Activated CD4-positive, alpha-beta T cell treated with anti-CD3 and anti-CD28 coated beads for 1 hour (primary cell): ENCODE measurements around the gene ZNF71.
"Not testable (repeated sequence)": the region's sequence is repeated elsewhere in the genome, so short reads cannot be mapped to it uniquely, and the experiment has no call there.

ENCODE experiments used
- DNase-seq: peaks from one replicate; pipeline ENCODE4 v3.0.0-alpha.2; 2020

ZNF71 gene

DNA sequence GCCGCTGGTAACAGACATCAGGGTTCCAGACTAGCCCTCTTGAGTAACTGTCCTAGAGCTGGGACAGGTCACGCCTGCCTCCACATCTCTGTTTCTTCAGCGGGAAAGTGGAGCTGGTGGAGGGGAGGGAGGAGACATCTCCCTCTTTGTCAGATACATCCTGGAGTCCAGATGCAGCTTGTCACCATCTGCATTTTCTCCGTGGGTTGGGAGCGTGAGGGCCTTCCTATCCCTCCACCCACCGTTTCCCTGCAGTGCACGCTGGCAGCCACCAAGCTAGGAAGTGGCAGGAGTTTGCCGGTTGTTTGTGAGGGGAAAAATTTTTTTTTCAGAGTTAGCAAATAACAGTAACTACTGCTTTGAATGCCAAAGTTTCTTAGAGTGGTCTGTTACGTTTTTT is 27.9 kb downstream of the ZNF71 start:
- no peak for DNase-seq

DNA sequence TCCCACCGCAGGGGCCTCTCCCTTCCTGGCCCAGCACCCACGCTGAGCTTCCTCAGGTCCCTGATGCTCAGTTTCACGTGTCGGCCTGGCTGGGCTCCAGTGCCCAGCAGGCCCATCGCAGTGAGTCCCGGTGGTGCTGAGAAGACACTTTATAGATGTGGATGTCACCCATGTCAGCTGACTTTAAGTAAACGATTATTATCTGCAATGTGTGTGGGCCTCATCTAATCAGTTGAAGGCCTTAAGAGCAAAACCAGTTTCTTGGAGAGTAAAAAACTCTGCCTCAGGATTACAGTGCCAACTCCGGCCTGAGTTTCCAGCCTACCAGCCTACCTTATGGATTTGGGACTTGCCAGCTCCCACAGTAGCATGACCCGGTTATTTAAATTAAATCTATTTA is 30.6 kb downstream of the ZNF71 start:
- DNase-seq: no peak

DNA sequence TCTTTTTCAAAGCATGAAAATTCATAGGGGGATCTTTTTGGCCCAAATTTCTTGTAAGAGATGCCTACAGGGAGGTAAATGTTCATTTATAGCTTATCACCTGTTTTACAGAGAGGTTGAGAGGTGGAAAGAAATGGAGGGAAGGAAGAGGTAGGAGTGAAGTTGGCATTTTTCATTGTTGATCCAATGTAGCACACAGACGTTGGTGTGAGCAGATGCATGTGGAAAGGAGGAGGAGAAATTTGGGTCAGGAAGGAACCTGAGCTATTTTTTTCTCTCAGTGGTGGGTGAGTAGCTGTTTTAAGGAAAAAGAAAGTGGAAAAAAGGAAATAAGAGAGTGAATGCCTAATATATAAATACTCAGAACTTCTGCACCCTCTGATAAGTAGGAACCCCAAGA is 37.9 kb downstream of the ZNF71 start:
- no peak for DNase-seq

DNA sequence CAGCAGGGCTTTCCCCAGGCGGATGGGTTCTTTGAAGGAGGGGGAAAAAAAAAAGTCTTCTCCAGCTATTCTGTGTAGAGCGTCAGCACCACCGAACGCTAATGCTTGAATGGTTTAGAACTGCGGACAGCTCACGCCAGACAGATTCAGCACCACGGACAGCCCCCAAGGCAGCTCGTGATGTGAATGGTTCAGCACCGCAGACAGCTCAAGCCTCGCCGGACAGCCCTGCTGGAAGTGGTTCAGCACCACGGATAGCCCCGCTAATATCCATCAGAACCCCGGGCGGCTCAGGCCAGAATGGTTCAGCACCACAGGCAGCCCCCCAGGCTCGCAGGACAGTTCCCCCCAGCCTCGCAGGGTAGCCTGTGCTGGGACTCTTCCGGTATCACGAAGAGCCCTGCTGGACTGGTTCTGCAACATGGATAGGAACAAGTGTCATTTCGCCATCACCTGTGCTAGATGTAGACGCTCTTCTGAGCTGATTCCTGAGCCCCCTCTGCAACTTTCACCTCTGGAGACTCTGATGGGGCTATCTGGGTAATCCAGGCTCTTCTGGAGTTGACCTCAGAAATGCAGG is 43.0 kb downstream of the ZNF71 start:
- no peak for DNase-seq

DNA sequence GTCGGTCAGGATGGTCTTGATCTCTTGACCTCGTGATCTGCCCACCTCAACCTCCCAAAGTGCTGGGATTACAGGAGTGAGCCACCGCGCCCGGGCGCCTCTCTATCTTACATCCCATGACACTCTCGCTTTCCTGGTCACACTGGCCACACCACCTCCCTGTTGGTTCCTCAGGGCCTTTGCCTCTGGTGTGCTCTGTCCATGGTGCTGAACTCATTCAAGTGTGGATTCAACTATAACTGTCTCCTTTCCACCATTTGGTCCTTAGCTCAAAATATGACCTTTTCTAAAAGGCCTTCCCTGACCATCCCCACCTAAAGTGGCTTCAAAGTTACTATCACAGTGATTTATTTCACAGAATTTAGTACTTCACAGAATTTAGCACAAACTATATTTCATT is 44.1 kb downstream of the ZNF71 start:
- DNase-seq: no peak

DNA sequence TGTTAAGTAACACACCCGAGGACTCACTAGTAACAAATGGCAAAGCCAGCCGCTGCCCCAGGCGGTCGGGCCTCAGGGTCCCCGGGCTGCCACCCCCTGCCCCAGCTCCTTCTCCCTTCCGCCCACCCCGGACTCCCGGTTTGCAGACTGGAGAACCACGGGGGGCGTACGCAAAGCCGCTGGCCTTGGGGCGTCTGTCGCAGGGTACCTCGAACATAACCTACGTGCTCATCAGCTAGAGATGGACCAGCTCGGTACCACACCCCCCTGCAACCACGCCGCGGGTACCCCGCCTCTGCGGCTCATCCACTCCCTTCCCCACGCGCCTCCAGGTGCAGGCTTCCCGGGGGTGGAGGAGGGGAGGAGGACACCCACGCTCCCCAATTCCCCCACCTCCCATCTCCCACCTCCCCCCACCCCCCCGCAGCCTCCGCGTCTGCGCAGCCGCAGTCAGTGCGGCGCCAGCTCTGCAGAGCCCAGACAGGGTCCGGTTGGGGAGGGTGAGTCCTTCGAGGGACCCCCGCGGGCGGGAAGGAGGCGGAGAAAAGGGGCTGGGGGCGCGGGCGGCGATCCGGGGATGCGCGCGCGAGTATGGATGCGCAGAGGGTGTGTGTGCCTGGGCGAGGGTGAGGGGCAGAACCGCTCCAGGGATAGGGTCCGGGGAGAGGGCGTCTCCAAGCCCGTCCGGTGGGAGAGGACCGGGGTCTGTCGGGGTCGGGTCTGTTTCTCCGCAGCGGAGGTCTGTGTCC is 47.8 kb downstream of the ZNF71 start, which contains the start of gene SMIM17:
Gene SMIM17, plus strand, starts transcription at position 449 of the 749 bp plus-strand sequence. CDS start 2,509 bp downstream, outside the sequence.
- no peak for DNase-seq

DNA sequence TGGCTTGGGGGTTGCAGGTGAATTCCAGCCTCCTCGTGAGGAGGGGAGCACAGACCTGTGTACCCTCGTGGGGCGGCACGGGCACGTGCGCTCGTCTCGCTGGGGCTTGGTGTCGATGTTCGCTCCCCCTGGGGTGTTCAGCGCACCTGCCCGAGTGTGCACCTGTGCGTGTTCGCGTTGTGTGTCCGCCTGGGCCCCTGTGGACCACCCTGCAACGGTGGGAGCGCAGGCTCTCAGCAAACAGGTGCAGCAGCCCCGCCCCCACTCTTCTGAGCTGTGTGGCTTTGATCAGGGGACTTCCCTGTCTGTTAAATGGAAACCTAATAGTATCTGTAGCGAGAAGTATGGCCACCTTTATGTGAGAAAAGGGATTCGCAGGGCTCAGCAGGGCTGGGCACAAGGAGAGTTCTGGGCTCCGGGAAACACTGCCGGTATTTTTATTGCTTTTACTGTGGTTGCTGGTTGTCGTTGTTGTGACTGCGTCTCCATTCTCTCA is 48.4 kb downstream of the ZNF71 start:
- no peak for DNase-seq

DNA sequence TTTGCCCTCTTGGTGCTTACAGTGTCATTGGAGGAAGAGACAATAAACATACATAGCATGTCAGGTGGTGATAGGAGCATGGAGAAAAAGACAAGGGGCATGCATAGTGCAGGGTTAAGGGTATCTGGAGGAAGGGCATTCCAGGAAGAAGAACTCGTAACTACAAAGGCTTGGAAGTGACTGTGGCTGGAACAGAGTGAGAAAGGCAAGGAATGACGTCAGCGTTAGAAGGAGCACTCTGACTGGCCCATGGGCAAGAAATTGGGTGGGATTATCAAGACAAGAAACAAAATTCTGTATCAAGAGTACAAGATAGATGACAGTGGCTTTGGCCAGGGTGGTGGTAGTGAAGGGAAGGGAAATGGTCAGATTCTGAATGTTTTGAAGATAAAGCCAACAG is 59.0 kb downstream of the ZNF71 start:
- no peak for DNase-seq

DNA sequence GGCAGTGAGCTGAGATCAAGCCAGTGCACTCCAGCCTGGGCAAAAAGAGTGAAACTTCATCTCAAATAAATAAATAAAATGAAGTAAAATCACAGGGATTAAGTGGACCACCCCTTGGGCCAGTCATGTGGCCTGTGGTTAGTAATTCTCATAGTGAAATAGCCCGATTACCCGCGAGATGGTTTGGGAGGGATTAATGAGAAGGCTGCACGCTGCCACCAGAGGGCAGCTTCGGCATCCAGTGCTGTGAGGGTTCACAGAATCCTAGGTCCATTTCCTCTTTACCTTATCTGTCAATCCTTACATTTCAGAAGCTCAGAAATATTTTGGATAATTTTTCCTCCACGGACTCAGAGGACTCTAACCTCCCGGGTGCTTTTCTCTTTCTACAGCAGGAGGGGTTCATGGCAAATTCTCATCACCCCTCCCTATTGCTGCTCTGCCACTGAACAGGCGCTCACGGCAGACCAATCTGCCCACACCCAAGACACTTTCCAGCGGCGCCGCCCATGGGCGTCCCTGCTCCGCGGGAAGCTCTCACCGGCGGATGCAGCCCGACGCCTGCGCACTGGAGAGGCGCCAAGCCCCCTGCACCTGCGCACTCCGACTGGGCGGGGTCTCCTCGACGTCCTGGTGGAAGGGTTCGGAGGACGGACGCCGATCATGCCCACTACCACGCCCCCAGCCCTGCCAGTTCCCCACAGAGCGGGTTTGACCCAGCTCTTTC is 65.4 kb downstream of the ZNF71 start:
- DNase-seq: no peak

DNA sequence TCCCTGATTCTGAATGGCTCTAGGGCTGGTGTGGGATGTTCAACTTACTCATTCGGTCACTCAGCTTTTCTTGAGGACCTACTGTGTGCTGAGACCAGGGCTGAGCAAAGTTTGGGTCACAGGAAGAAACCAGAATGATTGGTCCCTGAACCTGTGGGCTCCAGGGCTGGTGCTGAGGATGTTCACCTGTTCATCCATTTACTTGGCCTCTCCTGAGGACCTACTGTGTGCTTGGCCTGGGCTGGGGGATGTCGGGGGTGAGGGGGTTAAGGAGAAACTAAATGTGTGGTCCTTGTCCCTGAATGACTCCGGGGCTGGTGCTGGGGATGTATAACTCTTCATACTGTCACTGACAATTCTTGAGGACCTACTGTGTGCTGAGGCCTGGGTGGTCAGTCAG is 66.1 kb downstream of the ZNF71 start:
- no peak for DNase-seq

DNA sequence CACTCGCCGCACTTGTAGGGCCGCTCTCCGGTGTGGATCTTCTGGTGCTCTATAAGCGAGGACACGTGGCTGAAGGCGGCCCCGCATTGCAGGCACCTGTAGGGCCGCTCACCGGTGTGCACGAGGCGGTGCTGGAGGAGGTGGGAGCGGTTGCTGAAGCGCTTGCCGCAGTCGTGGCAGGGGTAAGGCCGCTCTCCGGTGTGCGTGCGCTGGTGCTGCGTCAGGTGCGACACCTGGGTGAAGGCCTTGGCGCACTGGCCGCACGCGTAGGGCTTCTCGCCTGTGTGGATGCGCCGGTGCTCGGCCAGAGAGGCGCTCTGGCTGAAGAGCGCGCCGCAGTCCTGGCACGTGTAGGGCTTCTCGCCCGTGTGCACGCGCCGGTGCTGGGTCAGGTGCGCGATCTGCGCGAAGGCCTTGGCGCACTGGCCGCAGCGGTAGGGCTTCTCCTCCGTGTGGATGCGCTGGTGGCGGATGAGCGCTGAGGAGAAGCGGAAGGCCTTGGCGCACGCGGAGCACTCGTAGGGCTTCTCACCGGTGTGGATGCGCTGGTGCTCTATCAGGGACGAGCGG is 68.9 kb downstream of the ZNF71 start:
- DNase-seq: no peak

DNA sequence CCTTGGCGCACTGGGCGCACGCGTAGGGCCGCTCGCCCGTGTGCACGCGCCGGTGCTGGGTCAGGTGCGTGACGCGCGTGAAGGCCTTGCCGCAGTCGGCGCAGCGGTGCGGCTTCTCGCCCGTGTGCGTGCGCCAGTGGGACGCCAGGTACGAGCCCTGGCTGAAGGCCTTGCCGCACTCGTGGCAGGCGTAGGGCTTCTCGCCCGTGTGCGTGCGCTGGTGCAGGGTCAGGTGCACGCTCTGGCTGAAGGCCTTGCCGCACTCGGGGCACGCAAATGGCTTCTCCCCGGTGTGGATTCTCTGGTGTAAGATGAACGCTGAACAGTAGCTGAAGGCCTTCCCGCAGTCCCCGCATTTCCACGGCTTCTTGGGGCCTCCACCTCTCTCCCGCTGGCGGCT is 69.4 kb downstream of the ZNF71 start:
- DNase-seq: no peak

DNA sequence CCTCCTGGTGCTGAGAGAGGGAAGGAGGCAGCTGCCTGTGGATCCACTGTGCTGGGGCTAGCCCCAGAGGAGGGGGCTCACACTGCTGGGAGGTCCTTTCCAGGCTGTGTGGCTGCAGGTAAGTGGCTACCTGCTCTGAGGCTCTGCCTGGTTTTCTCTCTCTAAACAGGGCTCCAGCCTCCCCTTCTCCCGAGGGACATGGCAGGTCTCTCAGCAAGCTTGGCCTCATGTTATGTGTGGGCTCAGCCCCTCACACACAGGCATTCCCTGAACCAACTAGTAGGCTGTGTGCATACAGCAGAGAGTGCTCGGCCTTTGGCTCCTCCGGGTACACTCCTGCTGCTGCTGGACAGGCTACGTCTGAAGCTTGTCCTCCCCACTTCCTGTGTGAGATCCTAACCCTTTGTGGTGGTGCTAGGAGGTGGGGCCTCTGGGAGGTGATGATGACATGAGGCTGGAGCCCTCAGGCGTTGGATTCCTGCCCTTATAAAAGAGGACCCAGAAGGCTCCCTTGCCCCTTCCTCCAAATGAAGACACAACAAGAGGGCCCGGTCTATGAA is 72.3 kb downstream of the ZNF71 start:
- DNase-seq: no peak

DNA sequence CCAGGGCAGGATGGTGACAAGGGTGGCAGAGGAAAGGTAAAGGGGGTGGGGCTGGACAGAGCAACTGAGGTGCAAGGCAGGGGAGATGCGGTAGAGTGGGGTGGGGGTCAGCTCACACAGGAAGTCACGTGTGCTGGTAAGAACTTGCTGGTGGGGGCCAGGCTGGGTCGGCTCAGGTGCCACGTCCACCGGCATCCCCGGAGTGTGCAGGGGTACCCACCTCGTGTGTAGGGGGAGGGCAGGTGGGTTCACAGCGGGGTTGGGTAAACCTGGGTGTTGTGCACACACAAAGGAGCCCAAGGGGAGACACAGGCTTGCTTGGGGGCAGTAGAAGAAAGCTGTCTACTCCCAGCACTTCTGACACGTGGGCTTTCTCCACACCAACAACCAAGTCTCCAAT is 73.6 kb downstream of the ZNF71 start:
- DNase-seq: no peak

DNA sequence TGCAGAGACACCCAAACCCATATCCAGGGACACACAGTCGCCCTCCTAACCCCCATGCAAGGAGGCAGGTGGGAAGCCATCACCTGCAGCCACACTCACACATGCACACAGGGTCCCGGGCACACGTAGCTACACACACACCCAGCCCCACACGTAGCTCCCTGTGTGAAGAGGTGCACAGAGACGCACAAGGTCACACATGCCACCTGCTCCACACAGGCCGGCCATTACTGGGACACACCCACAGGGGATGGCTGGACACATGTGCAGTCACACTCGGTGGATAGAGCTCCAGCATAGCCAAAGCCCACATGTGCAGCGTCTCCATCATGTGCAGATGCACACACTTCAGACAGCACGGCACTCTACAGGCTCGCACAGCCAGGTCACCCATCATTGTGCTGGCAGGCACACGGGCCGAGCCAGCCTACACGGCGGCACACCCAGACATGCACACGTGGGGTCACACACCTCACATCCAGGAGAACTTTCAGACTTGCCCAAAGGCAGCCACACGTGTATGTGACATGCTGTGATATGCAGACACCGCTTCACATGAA is 75.4 kb downstream of the ZNF71 start:
- DNase-seq: no peak

DNA sequence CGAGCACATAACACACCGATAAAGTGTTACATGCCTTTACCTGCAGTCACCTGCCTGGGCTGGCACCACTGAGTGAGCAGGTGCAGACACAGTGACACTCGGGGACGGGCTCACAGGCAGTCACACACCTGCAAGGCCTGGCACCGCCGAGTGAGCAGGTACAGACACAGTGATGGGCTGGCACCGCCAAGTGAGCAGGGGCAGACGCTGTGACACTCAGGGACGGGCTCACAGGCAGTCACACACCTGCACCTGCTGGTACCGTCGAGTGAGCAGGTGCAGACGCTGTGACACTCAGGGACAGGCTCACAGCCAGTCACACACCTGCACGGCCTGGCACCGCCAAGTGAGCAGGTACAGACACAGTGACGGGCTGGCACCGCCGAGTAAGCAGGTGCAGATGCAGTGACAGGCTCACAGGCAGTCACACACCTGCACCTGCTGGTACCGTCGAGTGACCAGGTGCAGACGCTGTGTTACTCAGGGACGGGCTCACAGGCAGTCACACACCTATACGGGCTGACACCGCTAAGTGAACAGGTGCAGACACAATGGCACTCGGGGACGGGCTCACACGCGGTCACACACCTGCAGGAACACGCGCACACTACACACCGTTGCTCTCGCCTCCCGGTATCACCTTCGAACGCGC is 76.0 kb downstream of the ZNF71 start:
- DNase-seq: no peak

DNA sequence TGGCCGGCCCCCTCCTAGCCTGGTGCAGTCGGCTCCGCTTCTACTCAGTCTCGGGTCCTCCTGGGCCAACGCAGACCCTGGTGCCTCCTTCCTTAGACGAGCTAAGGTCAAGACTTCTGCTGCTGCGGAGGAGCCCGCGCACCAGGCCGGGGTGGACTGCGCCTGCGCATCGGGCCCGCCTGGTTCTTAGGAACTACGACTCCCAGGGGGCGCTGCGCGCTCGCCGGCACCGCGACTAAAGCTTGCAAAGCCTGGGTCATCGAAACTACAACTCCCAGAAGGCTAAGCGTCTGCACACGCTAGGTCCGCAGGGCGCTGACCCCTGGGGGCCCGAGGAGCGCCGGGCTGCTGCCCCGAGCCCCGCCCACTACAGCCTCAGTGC is 76.5 kb downstream of the ZNF71 start, which contains the start of gene ZNF835:
Gene ZNF835, minus strand, starts transcription at position 145 of the 382 bp plus-strand sequence. CDS start 6,559 bp downstream, outside the sequence.
- peak; percentile 73 for DNase-seq

DNA sequence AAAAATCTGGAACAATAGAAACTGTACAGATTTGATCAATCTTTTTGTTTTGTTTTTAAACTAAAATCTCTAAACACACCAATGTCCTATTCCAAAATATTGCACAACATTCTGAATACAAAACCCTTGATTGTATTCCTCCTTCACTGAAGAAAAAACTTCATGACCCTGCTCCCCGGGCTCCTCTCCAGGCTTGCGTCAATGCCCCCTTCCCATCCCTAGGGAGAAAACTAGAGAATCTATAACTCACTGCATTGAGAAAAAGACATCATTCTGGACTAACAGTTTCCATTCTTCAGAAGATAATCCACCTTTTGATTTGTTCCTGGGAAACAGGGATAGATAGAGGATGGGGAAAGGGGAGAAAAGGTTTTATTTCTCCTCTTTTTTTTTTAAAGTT is 77.5 kb downstream of the ZNF71 start:
- DNase-seq: not testable (repeated sequence)
